Left lobe of liver (tissue), 2 donors: ENCODE results near the gene EEF1A2. TPM values are rescaled to one million over a fixed set of nuclear protein-coding genes. Genes with fewer than 3 reads are reported as not detected.

Experiments used
- ATAC-seq: fragments of 200-7000 bp; cut with Tn5 transposase; one replicate; pipeline ENCODE4 v1.9.1; 2020; ENCODE audit warnings: mild to moderate bottlenecking, moderate library complexity
- DNase-seq: peaks from one replicate; pipeline ENCODE4 v3.0.0-alpha.2; 2020; ENCODE audit warnings: low spot score
- total RNA-seq: library from RNA; stranded (reverse); gene quantifications from one replicate; pipeline ENCODE4 v1.2.1, GENCODE V29; 2021
- donor health status: DM: no; HTN: no; CAD: no; lungs with moderate emphysema.
- donor health status: DM: no; HTN: yes; CAD: no.

EEF1A2 gene
- total RNA-seq, 1 donor from 2014 or later = 0.73 TPM

DNA sequence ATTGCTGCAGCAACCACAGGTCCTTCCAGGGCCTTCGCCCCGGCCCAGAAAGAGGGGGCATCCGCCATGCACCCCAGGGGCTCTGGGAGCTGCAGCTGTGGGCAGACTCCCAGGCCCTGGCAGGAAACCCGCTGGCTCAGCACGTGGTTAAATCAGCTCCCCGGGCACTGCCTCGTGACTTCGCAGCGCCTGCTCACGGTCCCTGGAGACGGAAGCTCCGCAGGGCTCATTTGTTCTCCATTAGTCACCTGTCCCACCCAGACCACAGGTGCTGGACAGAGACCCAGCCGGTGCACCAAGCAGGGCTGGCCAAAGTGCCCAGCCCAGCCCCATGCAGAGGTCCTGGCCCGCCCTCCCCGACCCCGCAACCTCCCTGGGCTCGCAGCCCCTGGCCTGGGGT is 41.1 kb downstream of the EEF1A2 start:
- ATAC-seq = no peak
- DNase-seq = no peak

DNA sequence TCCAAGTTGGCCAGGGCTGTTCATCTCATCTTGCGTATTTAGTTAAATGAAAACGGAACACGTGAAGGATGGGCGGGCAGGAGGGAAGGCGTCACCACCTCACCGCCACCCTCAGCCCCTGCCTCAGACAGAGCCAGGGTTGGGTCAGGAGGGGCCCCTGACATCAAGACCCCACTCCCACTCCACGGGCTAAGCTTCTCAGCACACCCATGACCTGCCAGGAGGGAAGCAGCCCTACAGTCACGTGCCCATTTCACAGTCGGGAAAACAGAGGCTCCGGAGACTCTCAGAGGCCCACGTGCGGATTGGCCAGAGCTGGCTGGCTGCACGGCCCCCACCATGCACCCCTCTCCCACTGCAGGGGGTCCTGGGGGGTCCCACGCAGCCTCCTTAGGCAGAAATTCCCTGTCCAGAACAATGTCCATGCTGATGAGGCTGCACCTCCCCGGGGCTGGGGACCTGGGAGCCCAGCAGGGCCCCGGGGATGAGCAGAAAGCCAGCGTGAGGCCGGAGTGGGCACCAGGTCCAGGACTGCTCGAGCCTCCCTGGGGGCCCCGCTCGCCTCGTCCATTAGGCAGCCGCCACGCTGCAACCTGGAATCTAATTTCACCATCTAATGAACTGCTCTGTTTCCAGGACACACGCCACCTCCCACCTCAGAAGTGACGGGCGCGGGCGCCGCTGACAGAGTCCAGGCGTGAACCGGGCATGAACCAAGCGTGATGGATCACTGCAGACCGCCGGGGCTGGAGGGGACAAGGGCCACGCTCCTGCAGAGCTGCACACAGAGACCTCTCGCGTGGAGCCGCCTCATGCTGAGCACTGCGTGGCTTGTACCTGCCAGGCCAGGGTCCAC is 42.2 kb downstream of the EEF1A2 start:
- DNase-seq = no peak
- no peak for ATAC-seq

DNA sequence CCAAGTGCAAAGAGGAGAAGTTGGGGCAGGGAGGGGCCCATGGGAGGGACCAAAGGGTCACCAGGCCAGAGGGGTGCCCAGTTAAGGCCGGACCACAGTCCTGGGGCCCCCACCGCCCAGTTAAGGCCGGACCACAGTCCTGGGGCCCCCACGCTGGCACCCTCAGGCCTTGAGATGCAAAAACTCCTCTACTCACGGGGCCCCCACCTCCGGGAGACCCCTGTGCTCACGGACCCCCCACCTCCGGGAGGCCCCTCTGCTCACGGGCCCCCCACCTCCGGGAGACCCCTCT is 43.4 kb downstream of the EEF1A2 start:
- DNase-seq (no peak), ATAC-seq (no peak)

DNA sequence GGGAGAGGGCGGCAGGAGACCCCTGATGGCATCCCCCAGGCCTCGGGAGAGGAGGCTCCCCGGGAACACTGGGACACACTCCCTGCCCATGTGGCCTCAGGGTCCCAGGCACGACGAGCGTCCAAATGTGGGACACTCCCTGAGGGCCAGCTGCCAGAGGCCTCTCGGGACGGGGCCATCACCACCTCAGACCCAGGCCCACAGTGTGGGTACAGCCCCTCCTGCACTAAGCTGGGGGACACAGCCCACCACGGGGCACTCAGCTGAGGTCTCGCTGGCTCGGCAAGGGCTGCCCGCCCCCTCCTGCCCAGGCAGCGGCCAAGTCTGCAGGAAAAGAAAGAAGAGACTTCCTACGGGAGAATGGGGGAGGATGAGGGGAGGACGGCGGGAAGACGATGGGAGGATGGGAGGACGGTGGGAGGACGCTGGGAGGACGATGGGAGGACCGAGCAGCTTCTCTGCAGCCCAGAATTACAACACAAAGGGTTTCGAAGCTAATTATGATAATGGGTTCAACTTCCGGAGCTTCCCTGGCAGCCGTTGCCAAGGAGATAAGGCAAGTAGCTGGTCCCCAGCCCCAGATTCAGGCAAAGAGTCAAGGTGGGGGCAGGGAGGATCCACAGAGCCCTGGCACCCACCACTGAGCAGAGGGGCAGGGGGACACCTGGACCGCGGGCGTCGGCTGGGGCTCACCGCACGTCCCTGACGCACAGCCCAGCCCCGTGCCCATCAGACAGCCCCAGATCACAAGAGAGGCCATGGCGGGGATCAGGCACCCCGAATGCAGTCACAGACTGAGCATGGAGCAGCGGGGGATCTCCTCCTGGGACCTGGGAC is 43.9 kb downstream of the EEF1A2 start:
- DNase-seq = no peak

DNA sequence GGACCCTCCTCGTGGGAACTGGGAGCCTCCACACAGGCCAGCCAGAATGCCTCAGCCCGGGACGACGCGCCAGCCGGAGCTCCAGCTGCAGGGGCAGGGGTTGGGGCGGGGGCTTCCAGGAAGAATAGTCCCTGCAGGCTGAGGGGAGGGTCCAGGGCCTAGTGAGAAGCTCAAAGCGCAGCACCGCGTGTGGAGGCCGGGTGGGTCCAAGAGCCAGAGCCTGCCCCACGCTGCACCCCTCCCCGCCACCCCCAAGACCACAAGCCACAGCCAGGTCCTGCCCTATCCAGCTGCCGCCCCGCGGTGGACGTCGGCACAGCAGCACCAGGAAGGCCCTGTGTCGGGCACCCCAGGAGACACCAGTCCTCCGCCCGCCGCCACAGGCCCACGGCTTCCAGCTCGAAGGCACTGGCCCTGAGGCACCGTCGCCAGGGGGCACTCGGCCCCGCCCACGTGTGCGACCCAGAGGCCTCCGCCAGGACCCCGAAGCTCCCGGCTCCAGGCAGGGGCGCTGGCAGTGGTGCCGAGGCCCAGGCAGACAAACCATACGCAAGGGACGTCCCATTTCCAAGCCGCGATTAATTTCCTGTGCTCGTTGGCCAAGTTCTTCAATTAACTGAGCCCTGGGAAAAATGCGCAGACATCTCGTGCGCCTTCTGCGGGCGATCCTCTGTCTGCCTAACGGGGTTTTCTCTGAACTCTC is 45.9 kb downstream of the EEF1A2 start:
- DNase-seq (no peak), ATAC-seq (peak; percentile 17)

More for the DNA sequence above, 43.9 kb downstream of the EEF1A2 start:
- no peak for ATAC-seq

DNA sequence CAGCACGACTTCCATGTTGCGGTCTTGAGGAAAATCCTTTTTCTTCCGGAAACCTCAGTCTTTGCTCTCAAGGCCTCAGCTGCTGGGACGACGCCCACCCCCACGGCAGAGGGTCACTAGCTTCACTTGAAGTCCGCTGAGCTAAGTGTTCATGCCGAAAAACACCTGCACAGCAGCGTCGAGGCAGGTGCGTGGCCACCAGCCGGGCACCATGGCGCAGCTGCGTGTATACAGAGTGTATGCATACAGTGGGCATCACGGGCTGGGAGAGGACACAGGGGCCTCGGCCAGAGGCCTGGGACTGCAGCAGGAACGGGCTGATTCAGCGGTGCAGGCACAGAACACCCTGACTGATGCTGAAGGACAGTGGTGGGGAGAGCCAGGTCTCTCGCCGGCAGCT is 46.5 kb downstream of the EEF1A2 start:
- no peak for DNase-seq
- no peak for ATAC-seq

DNA sequence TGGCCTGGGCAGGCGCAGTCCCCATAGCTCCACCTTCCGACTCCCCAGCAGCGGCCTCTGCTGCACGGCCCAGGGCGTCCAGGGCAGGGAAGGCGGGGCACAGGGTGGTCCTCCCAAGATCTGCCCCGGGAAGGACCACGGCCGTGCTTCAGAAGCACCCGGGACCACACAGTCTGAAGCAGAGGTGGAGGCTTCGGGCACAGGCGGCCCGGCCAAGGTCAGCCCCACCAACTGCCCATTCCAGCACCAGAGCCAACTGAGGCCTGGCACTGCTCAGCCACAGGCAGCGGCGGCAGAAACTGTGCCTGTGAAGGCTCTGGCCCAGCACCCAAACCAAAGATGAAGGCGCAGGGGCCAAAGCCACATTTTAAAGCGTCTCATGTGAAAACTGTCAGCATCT is 47.1 kb downstream of the EEF1A2 start:
- no peak for DNase-seq
- ATAC-seq = no peak

DNA sequence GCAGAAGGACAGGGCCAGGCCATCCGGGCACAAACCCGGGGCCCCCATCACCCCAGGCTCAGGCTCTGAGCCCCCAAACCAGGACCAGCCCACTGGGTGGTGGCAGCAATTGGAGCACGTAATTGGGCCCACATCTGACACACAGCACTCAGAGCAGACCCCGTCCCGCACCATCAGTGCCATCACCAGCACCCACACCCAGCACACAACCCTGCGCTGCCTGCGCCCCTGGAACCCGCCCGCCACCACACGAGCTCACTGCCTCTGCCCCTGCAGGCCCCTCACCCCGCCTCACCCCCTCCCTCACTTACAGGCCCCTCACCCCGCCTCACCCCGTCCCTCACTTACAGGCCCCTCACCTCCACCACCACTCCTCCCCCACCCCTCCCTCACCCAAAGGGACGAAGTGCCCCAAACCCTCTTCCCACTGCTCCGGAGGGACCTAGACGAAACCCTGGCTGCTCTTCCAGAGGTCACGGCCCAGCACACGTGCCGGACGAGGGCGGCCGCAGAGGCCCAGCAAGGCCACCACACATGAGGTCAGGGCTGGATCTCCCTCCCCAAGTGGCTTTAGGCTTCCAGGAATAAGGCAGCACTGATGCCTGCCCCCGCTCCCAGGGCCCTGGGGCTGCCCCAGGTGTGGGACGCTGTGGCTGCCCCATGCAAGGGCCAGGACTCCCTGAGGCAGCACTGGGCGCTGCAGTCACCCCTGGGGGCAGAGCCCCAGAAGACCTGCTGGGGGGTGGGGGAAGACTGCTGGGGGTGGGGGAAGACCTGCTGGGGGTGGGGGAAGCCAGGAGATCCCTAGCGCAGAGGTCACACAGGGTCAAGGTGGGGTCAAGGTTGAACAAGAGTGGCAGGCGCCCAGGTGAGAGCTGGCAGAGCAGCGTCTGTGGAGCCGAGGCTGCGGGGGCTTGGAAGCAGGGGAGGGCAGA is 48.8 kb downstream of the EEF1A2 start:
- no peak for ATAC-seq
- no peak for DNase-seq

DNA sequence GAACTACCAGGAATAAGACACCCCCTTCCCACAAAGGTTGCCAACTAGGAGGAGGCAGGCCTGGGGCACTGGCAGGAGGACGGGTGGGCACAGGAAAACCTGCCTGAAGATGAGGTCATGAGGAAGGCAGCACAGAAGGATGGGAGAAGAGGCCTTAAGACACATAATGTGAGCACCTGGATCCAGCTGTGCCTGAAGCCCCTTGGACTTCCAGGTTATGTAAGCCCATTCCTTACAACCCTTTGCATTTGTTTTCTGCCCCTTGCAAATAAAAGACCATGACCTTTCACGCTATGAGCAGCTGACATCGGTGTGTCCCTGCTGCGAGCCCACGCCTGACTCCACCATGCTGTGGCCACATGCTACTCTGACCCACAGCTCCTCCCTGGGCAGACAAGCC is 49.9 kb downstream of the EEF1A2 start:
- DNase-seq = no peak

DNA sequence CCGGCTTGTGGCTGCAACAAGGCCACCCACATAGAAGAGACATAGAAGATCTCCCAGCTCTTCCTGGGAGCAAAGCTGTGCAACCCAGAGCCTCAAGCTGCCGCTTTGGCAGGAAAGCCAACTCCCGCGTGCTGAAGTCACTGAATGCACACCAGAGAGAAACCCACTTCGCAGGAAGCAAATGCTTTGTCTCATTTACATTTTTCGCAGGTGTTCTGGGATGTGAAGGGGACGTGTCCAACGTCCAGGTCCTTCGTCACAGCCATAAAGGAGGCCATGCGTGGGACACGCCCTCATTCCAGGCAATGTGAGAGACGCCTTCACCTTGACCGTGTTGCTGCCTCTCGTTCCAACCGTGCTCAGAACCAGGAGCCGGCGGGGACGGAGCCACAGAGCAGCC is 50.9 kb downstream of the EEF1A2 start:
- no peak for DNase-seq
- ATAC-seq = no peak

More for the DNA sequence above, 49.9 kb downstream of the EEF1A2 start:
- no peak for ATAC-seq

DNA sequence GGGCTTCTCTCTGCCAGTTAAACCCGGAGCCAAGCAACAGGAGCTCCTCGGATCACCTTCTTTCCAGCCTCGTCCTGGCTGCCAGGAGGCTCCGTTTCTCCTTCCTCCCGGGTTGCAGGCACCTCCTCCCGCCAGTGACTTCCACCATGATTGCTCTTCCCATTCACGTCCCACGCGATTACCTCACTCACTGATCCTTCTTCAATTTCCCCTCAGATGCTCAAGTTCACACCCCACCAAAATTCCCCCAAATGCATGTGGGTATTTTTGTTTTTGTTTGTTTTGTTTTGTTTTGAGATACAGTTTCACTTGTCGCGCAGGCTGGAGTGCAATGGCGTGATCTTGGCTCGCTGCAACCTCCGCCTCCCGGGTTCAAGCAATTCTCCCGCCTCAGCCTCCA is 51.6 kb downstream of the EEF1A2 start:
- ATAC-seq = no peak
- no peak for DNase-seq

DNA sequence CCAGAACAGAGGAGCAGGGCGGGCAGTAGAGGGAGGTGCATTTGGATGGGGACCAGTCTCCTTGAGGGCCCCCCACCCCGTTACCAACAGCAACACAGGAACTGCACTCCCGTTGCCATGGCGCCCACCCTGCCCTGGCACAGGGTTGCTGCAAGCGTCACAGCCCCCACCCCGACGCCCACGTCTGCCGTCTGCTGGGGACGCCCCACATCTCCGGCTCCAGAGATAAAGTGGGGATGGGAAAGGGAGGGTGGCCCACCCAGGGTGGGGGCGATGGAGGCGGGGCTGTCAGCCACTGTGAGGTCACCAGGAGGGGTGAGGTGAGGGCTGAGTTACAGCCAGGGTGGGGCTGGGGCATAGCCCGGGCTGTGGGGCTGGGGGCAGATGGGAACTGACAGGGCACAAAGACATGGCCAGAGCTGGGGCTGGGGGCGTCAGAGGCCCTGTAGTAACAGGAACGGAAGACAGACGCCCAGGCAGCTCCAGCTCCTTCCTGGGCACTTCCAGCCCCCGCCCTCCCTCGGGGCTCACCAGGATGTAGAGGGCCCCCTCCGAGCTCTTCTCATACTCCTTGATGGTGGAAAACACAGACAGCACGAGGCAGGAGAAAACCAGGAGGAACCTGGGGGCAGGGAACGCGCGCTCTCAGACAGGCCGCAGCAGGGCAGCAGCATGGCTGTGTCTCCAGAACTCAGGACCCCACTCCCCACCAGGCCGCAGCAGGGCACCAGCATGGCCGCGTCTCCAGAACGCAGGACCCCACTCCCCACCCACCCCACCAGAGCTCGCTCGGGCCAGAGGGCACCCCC is 52.5 kb downstream of the EEF1A2 start:
- DNase-seq = no peak

DNA sequence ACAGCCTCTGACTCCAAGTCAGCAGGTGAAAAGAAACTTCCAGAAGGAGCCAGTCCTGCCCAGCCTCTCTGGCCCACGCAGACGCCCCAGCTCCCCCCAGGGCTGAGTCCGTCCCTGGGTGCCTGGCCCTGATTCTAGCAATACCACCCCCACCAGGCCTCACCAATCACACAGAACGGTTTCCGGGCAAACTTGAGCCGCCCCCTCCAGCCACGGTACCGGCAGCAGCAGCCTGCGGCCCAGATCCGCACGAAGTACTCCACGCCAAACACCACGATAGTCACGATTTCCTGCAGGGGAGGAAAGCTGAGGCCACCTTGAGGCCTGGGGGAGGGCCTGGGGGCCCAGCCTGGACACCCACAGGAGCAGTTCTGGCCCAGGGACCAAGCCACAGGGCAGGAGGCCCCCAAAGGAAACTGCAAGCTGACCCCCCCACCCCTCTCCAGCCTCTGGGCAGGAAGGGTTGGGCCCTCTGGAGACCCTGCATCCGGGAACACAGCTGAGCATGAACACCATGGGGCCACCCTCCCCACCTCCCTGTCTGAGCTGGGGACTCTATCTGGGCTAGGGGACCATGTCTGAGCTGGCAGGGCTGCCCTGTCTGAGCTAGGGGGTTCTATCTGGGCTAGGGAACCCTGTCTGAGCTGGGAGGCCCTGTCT is 53.7 kb downstream of the EEF1A2 start:
- DNase-seq (no peak), ATAC-seq (no peak)

More for the DNA sequence above, 52.5 kb downstream of the EEF1A2 start:
- ATAC-seq = no peak

DNA sequence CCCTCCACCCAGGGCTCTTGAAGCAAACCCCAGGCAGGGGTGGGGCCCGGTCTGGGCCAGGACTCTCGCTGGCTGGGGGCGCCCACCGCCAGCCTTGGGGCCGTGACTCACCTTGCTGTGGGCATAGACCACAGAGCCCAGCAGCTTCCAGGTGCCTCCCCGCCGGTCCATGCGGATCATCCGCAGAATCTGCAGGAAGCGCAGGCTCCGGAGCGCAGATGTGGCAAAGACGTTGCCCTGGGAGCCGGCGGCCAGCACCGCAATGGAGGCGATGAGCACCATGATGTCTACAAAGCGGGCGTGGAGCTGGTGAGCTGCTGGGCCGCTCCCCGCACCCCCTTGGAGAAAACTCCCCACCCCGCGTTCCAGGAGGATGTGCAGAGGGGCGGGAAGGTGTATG is 54.3 kb downstream of the EEF1A2 start:
- no peak for DNase-seq
- no peak for ATAC-seq

DNA sequence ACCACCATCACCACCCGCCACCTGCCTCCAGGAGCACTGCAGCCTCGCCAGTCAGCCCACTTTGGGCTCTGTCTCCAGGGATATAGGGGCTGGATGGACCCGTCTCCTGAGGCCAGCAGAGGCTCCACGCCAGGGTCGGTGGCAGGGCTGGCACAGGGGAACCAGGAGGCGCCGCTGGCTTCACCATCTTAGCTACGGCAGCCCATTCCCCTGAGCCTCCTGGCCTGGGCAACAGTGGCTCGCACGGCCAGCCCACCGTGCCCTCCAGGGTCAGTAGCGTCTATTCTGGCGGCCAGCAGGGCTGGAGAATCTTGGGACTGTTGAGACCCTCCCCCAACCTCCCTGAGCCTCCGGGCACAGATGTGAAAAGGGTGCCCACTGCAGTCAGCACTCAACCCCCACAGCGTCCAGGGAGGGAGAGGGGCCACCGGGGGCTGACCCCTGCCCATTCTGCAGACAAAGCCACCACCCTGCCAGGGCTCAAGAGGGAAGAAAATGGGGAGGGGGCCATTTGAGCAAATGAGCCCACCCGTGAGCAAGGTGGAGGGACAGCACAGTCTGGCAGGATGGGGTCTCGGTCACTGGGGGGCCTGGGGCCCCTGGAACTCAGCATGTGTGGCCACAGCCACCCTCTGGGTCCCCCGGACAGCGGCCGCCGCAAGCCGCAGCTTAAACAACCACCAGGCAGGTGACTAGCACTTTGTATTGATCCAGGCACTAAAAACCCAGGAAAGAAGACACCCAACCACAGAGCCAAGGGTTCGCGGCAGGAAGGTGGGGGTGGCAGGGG is 55.1 kb downstream of the EEF1A2 start:
- no peak for DNase-seq
- ATAC-seq = no peak

DNA sequence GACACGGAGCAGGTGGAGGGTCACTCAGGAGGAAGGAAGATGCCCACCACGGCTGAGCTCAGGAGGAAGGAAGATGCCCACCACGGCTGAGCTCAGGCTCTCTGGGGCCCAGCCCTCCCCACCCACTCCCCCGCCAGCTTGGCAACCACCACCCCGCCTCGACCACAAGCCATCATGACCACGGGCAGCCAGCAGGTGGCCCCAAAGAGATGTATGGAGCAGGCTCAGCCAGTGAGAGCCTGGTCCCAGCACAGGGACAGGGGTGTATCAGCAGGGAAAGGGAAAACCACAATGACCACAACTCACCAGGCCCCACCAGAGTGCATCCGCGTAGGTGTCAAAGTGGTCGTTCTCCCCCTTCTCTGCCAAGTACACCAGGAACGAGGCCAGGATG is 56.8 kb downstream of the EEF1A2 start:
- DNase-seq (peak; percentile 53), ATAC-seq (peak; percentile 78)

DNA sequence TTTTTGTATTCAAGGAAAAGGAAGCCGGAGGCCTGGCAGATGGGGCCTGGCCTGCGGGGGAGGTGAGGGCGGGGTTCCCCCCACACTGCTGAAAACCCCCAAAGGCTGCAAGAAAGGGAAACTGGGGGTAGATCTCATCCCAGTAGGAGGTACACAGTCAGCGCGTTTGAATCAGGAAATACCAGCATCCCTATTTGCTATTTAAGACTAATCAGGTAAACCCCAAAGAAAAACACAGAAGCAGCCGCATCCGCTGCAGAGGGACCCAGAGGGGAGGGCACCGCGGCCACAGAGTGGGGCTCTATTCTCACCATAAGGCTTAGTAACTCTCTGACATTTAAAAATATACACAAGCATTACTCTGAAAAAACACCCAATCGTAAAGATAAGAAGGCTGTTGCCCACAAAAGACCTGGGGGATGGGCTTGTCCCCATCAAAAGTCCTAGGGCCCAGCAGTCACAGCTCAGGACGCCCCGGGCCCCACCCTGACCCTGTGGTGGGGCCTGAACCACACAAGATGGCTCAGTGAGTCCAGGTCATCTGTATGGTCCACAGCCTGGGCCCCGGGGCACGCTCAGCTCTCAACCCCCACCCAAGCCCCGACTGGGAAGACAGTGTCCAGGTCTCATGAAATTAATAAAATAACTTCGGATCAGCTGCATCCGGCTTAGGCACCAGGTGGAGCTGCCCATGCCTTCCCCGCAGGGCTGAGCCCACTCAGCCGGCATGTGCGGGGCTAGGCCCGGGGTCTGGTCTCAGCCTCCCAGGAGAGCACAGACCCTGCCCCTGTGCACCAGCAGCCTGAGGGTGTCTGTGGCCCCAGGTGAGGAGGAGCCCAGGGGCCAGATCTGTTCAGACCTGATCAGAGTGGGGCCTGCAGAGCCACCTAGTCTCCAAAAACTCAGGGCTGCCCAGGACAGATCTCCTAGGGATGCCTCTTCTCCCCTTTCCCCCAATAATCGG is 57.5 kb downstream of the EEF1A2 start:
- DNase-seq (no peak), ATAC-seq (no peak)
